Activated naive CD4-positive, alpha-beta T cell treated with anti-CD3 and anti-CD28 coated beads, Interleukin-2, amount 10 ng/mL, durations not matched to agents 7 days and 5 days (primary cell): ENCODE data around the gene LRFN3.

ENCODE experiments used
- CTCF ChIA-PET: fragments of 350-600 bp; sonication (Branson Sonifier 250); formaldehyde crosslinking; loops from one replicate; lab custom pipeline; 2021; ENCODE audit warnings: antibody characterized with exemption; lab: Charles Lee
- DNase-seq: peaks from one replicate; pipeline ENCODE4 v3.0.0-alpha.2; 2020
- H3K27ac Mint-ChIP-seq: one replicate; pipeline ENCODE4 v1.8.0; 2021; ENCODE audit warnings: mild to moderate bottlenecking, moderate library complexity, mixed read lengths
- H3K27me3 Mint-ChIP-seq: one replicate; pipeline ENCODE4 v1.8.0; 2021; ENCODE audit warnings: mild to moderate bottlenecking, mixed read lengths
- H3K36me3 Mint-ChIP-seq: one replicate; pipeline ENCODE4 v1.8.0; 2021; ENCODE audit warnings: mixed read lengths
- H3K4me1 Mint-ChIP-seq: one replicate; pipeline ENCODE4 v1.8.0; 2021; ENCODE audit warnings: mixed read lengths
- H3K4me3 Mint-ChIP-seq: one replicate; pipeline ENCODE4 v1.8.0; 2021; ENCODE audit warnings: mild to moderate bottlenecking, moderate library complexity, mixed read lengths
- H3K9me3 Mint-ChIP-seq: one replicate; pipeline ENCODE4 v1.8.0; 2021; ENCODE audit warnings: mixed read lengths

LRFN3 gene

GRCh38 chr19:35986111-35986510, 49.9 kb downstream of the LRFN3 start:
- H3K4me1 Mint-ChIP-seq: peaks cover 5% of the 10 kb centered on the region
- CTCF ChIA-PET: no interaction called here
- peak overlapping the region; percentile 24 for H3K4me3 Mint-ChIP-seq
- H3K27me3 Mint-ChIP-seq: peaks cover 76% of the 10 kb centered on the region
- H3K36me3 Mint-ChIP-seq: no peaks in the 10 kb centered on the region
- DNase-seq: no peak
- H3K9me3 Mint-ChIP-seq: peaks cover 3% of the 10 kb centered on the region
- H3K27ac Mint-ChIP-seq: no peak overlapping the region

GRCh38 chr19:35986664-35987570, 50.7 kb downstream of the LRFN3 start:
- H3K4me3 Mint-ChIP-seq: peak overlapping the region; percentile 71
- H3K36me3 Mint-ChIP-seq: no peaks in the 10 kb centered on the region
- DNase-seq: peak; percentile 38
- H3K9me3 Mint-ChIP-seq: peaks cover 3% of the 10 kb centered on the region
- no peak overlapping the region for H3K27ac Mint-ChIP-seq
- peaks cover 72% of the 10 kb centered on the region for H3K27me3 Mint-ChIP-seq
- peaks cover 5% of the 10 kb centered on the region for H3K4me1 Mint-ChIP-seq
- CTCF ChIA-PET: no interaction called here

- Mint-ChIP-seq H3K36me3 (no peaks in the 10 kb centered on the region), H3K27me3 (peaks cover 70% of the 10 kb centered on the region), H3K4me1 (peaks cover 5% of the 10 kb centered on the region), H3K4me3 (no peak overlapping the region), H3K27ac (no peak overlapping the region), H3K9me3 (peaks cover 3% of the 10 kb centered on the region)
- no peak for DNase-seq
- CTCF ChIA-PET: no interaction called here
Measured at GRCh38 chr19:35987571-35987896, 51.4 kb downstream of the LRFN3 start.

- no peak overlapping the region for H3K27ac Mint-ChIP-seq
- H3K4me3 Mint-ChIP-seq: no peak overlapping the region
- DNase-seq: no peak
- CTCF ChIA-PET: no interaction called here
- H3K4me1 Mint-ChIP-seq: peaks cover 5% of the 10 kb centered on the region
- no peaks in the 10 kb centered on the region for H3K36me3 Mint-ChIP-seq
- peaks cover 3% of the 10 kb centered on the region for H3K9me3 Mint-ChIP-seq
- H3K27me3 Mint-ChIP-seq: peaks cover 60% of the 10 kb centered on the region
Measured at GRCh38 chr19:35988824-35989223, 52.6 kb downstream of the LRFN3 start.

GRCh38 chr19:35990156-35990555, 54.0 kb downstream of the LRFN3 start:
- Mint-ChIP-seq H3K4me1 (peaks cover 12% of the 10 kb centered on the region), H3K36me3 (peaks cover 2% of the 10 kb centered on the region), H3K27ac (no peak overlapping the region), H3K4me3 (no peak overlapping the region), H3K9me3 (peaks cover 3% of the 10 kb centered on the region), H3K27me3 (peaks cover 57% of the 10 kb centered on the region)
- no peak for DNase-seq
- CTCF ChIA-PET: interaction anchor here (0.8 kb wide), 1 partner anchor 15 kb away, joined by 3 read pairs; no protein-coding TSS in a partner anchor

- CTCF ChIA-PET: no interaction called here
- no peak overlapping the region for H3K27ac Mint-ChIP-seq
- peaks cover 18% of the 10 kb centered on the region for H3K4me1 Mint-ChIP-seq
- H3K27me3 Mint-ChIP-seq: peaks cover 48% of the 10 kb centered on the region
- H3K4me3 Mint-ChIP-seq: no peak overlapping the region
- no peak for DNase-seq
- peaks cover 3% of the 10 kb centered on the region for H3K9me3 Mint-ChIP-seq
- H3K36me3 Mint-ChIP-seq: peaks cover 7% of the 10 kb centered on the region
Measured at GRCh38 chr19:35990771-35991730, 54.9 kb downstream of the LRFN3 start.

- no peak for DNase-seq
- H3K27me3 Mint-ChIP-seq: peaks cover 40% of the 10 kb centered on the region
- no peak overlapping the region for H3K27ac Mint-ChIP-seq
- H3K9me3 Mint-ChIP-seq: peaks cover 3% of the 10 kb centered on the region
- no peak overlapping the region for H3K4me3 Mint-ChIP-seq
- peaks cover 22% of the 10 kb centered on the region for H3K4me1 Mint-ChIP-seq
- CTCF ChIA-PET: interaction anchor here (1.4 to 1.9 kb wide), 2 partner anchors 33 to 46 kb away, joined by 3 to 6 read pairs; no protein-coding TSS in a partner anchor
- peaks cover 13% of the 10 kb centered on the region for H3K36me3 Mint-ChIP-seq
Measured at GRCh38 chr19:35991731-35992450, 55.7 kb downstream of the LRFN3 start.

- H3K4me3 Mint-ChIP-seq: no peak overlapping the region
- H3K27ac Mint-ChIP-seq: no peak overlapping the region
- CTCF ChIA-PET: interaction anchor here (0.9 to 1.9 kb wide), 4 partner anchors 35 to 62 kb away, joined by 3 to 7 read pairs (median 4); no protein-coding TSS in a partner anchor
Measured at GRCh38 chr19:35992907-35993765, 57.0 kb downstream of the LRFN3 start.

GRCh38 chr19:35993923-35994598, 57.9 kb downstream of the LRFN3 start:
- Mint-ChIP-seq H3K27ac (peak overlapping the region; percentile 62), H3K27me3 (peaks cover 18% of the 10 kb centered on the region), H3K36me3 (peaks cover 19% of the 10 kb centered on the region), H3K4me1 (peaks cover 29% of the 10 kb centered on the region), H3K4me3 (peak overlapping the region; percentile 85), H3K9me3 (no peaks in the 10 kb centered on the region)
- DNase-seq: peak; percentile 38
- CTCF ChIA-PET: interaction anchor here (0.8 to 1.8 kb wide), 4 partner anchors 9 to 42 kb away, joined by 3 to 7 read pairs (median 4); partner anchors contain the start of gene SYNE4

More at GRCh38 chr19:35992907-35993765, 57.0 kb downstream of the LRFN3 start:
- H3K36me3 Mint-ChIP-seq: peaks cover 17% of the 10 kb centered on the region
- DNase-seq: no peak
- peaks cover 27% of the 10 kb centered on the region for H3K4me1 Mint-ChIP-seq
- peaks cover 3% of the 10 kb centered on the region for H3K9me3 Mint-ChIP-seq
- peaks cover 27% of the 10 kb centered on the region for H3K27me3 Mint-ChIP-seq
